Mucosa of stomach (tissue), 1 donor: ENCODE measurements around the gene IQCB1.
A peak's percentile ranks its signal among the peaks of the same experiment; 100 is the strongest.

Experiments
- H3K27me3 ChIP-seq: one replicate; pipeline ENCODE4 v1.7.0; 2013; ENCODE audit warnings: mild to moderate bottlenecking, low read length; ENCODE audit not compliant: control insufficient read depth, insufficient read depth
- H3K36me3 ChIP-seq: one replicate; pipeline ENCODE4 v1.7.0; 2013; ENCODE audit warnings: low read length; ENCODE audit not compliant: control insufficient read depth, insufficient read depth
- H3K4me1 ChIP-seq: one replicate; pipeline ENCODE4 v1.7.0; 2013; ENCODE audit warnings: mild to moderate bottlenecking, low read length; ENCODE audit not compliant: control insufficient read depth, insufficient read depth
- H3K4me3 ChIP-seq: one replicate; pipeline ENCODE4 v1.7.0; 2013; ENCODE audit warnings: low read length
- H3K9ac ChIP-seq: one replicate; pipeline ENCODE4 v1.7.0; 2013; ENCODE audit warnings: mild to moderate bottlenecking, low read length, moderate library complexity
- H3K9me3 ChIP-seq: one replicate; pipeline ENCODE4 v1.7.0; 2013; ENCODE audit warnings: mild to moderate bottlenecking, low read length, moderate library complexity; ENCODE audit not compliant: control insufficient read depth
- donor health status: Pancreatic carcinoma.

Gene IQCB1

DNA sequence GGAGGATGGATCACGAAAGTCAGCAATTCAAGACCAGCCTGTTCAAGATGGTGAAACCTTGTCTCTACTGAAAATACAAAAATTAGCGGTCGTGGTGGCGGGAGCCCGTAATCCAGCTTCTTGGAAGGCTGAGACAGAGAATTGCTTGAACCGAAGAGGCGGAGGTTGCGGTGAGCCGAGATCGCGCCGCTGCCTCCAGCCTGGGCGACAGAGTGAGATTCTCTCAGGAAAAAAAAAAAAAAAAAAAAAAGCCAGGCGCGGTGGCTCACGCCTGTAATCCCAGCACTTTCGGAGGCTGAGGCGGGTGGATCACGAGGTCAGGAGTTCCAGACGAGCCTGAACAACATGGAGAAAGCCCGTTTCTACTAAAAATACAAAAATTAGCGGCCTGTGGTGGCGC lies 5.1 kb upstream of the IQCB1 start:
- Histone ChIP-seq H3K4me3 (no peak overlapping the region), H3K9ac (no peak overlapping the region), H3K36me3 (no peaks in the 10 kb centered on the region), H3K27me3 (no peaks in the 10 kb centered on the region), H3K9me3 (no peaks in the 10 kb centered on the region), H3K4me1 (no peaks in the 10 kb centered on the region)

DNA sequence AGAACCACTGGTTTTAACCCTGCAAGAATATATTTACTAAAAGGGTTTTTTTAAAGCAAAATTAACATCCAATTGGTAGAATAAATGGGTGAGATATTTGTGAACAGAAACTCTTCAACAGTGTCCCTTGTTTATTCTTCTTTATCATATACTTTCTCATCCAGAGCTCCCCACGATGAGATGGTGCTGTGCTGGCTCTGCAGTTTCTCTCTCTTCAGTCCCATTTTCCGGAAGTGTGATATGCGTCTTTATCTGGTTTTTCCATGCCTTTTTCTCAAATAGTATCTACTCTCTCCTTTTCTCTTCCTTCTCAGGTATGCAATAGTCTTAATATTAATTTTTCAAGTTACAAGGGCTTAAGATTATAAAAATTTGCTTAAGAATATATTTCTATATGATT lies 1.6 kb upstream of the IQCB1 start:
- H3K27me3 ChIP-seq = no peaks in the 10 kb centered on the region
- no peak overlapping the region for H3K9ac ChIP-seq
- no peaks in the 10 kb centered on the region for H3K36me3 ChIP-seq
- H3K9me3 ChIP-seq = no peaks in the 10 kb centered on the region
- H3K4me1 ChIP-seq = no peaks in the 10 kb centered on the region
- no peak overlapping the region for H3K4me3 ChIP-seq

DNA sequence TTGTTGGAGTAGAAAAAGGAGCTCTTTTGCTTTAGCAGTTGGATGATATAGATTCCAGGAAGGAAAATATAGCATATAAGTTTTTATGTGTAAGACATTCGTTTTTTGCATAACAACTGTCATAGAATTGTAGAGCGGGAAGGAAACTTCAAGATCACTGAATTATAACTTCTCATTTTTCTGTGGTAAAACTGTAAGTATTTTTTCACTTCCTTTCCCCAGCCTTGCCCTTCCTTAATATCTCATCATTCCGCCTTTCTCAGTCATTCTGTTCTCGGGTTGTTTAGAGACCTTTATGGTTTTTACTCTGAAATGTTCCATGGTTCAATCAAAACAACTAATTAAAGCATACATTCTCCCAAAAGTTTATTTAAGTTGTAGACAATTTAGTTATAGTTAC lies 1.2 kb upstream of the IQCB1 start:
- Histone ChIP-seq H3K36me3 (no peaks in the 10 kb centered on the region), H3K9ac (no peak overlapping the region), H3K4me1 (no peaks in the 10 kb centered on the region), H3K27me3 (no peaks in the 10 kb centered on the region), H3K4me3 (no peak overlapping the region), H3K9me3 (no peaks in the 10 kb centered on the region)

DNA sequence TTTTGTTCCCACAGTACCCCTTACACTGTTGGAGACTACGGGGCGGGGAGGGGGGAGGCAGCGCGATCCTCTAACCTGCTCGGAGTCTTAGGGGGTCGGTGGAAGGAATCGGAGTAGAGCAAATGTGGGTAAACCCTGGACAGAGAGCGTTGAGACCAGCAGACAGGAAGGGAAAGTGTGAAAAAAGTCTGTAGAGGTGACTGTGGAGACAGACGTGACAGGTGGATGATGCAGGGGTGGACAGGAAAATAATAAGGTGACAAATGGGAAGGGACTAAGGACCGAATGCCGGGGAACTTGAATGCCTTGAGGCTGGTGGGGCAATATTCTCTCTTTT lies 573 bp upstream of the IQCB1 start:
- Histone ChIP-seq H3K9ac (peak overlapping the region; percentile 95), H3K9me3 (no peaks in the 10 kb centered on the region), H3K4me3 (peak overlapping the region; percentile 72), H3K4me1 (no peaks in the 10 kb centered on the region), H3K36me3 (no peaks in the 10 kb centered on the region), H3K27me3 (no peaks in the 10 kb centered on the region)

DNA sequence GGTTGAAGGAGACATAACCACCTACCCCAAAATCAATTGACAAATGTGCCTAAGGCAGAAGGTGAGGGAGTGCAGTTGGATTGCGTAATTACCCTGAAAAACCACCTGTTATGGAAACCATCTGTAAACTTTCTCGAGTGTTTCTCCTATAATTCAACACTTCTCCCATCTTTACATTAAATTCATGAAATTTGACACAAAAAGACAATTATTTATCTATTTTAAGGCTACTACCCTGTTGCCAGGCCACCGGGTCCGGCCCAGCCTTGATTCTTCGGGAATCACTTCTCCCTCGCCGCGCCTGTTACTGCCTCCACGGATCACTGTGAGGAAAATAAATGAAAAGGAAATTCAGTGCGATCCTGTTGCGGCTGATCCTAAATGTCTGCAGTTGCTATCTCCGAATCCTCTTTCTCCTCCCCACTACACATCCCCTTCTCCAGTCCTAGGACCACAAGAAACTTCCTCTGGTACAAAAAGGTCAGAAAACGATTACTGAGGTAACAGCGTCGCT lies 646 bp downstream of the IQCB1 start:
- Histone ChIP-seq H3K9ac (peak overlapping the region; percentile 95), H3K27me3 (no peaks in the 10 kb centered on the region)

DNA sequence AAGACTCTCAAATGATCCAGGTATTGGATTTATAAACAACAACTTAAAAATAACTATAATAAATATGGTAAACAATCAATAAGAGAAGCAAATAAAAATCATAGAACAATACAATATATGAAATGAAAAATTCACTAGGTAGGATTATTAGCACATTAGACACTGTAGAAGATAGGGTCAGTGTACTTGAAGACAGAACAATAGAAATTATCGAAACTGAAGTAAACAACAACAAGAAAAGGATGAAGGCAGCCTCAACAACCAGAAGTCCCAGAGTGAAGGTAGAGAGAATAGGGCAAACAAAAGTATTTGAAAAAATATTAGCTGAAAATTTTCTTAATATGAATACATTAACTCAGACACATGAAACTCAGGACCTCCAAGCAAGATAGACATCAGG lies 11.9 kb downstream of the IQCB1 start:
- H3K27me3 ChIP-seq = no peaks in the 10 kb centered on the region
- no peak overlapping the region for H3K4me3 ChIP-seq
- H3K36me3 ChIP-seq = no peaks in the 10 kb centered on the region
- no peaks in the 10 kb centered on the region for H3K4me1 ChIP-seq
- no peaks in the 10 kb centered on the region for H3K9me3 ChIP-seq
- H3K9ac ChIP-seq = no peak overlapping the region

More for the DNA sequence above, 646 bp downstream of the IQCB1 start:
- H3K36me3 ChIP-seq = no peaks in the 10 kb centered on the region
- no peaks in the 10 kb centered on the region for H3K9me3 ChIP-seq
- peak overlapping the region; percentile 93 for H3K4me3 ChIP-seq
- H3K4me1 ChIP-seq = no peaks in the 10 kb centered on the region

DNA sequence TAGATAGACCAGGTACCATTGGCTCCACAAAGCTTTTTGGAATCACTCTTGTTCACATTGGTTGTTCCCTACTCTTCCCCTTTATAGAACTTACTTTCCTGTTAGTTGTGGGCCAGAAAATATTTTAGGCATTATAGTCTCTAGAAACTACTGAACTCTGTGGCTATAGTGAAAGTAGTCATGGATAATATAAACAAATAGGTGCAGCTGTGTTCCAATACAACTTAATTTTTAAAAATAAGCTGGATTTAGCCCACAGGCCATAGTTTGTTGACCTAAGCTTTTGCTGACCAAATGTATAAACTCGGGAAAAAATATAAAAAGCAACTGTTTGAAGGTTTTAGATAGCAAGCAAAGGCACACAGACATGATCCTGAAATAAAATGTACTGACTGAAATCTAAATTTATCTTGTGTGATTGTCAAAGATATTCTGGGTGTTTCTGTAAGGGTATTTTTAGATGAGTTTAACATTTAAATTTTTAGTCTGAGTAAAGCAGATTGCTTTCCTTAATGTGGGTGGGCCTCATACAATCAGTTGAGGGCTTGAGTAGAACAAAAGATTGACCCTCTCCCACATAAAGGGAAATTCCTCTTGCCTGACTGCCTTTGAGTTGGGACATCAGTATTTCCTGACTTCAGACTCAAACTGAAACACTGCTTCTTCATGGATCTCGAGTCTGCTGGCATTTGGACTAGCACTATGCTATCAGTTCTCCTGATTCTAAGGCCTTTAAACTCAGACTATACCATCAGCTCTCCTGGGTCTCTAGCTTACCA lies 13.2 kb downstream of the IQCB1 start:
- Histone ChIP-seq H3K4me1 (no peaks in the 10 kb centered on the region), H3K27me3 (no peaks in the 10 kb centered on the region), H3K9me3 (no peaks in the 10 kb centered on the region), H3K4me3 (no peak overlapping the region), H3K36me3 (no peaks in the 10 kb centered on the region), H3K9ac (no peak overlapping the region)

DNA sequence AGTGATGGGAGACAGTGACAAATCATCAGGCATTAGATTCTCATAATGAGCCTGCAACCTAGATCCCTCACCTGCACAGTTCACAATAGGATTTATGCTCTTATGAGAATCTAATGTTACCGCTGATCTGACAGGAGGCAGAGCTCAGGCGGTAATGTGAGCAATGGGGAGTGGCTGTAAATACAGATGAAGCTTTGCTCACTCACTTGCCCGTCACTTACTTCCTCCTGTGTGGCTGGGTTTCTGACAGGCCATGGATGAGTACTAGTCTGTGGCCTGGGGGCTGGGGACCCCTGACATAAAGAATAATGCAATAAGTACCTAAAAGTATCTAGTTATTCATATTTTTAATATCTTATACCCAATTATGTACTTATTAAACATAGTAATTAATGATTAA lies 15.6 kb downstream of the IQCB1 start:
- Histone ChIP-seq H3K9ac (no peak overlapping the region), H3K9me3 (no peaks in the 10 kb centered on the region), H3K36me3 (no peaks in the 10 kb centered on the region), H3K27me3 (no peaks in the 10 kb centered on the region), H3K4me1 (no peaks in the 10 kb centered on the region), H3K4me3 (no peak overlapping the region)

DNA sequence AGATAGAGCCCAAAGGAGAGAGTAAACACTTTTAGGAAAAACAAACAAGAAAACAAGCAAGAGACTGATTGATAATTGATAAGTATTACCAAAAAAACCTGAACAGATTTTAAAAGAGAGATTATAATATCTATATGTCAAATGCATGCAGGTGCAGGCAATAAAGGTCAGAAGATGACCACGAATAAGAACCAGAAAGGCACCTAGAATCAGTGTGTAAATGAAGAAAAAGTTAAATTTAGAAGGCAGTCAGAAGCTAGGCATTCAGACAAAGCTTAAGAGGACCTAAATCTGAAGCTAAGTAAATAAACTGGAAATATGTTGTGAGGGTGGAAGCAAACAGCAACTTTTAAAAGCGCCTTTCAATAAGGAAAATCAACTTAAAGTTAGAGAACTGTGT lies 16.3 kb downstream of the IQCB1 start:
- Histone ChIP-seq H3K4me1 (no peaks in the 10 kb centered on the region), H3K27me3 (no peaks in the 10 kb centered on the region), H3K4me3 (no peak overlapping the region), H3K9ac (no peak overlapping the region), H3K36me3 (no peaks in the 10 kb centered on the region), H3K9me3 (no peaks in the 10 kb centered on the region)

DNA sequence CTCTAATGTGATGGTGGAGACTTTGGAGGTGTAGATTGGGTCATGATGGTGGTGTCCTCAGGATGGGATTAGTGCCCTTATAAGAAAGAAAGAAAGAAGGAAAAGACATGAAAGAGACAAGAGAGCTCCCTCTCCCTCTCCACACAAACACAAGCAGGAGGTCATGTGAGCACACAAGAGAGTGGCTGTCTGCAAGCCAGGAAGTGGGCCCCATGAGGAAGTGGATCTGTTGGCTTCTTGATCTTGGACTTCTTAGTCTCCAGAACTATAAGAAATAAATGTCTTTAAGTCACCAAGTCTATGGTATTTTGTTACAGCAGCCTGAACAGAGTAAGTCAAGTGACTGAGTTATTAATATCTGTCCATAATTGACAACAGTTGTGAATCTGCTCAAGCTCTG lies 17.1 kb downstream of the IQCB1 start:
- H3K9me3 ChIP-seq = no peaks in the 10 kb centered on the region
- H3K36me3 ChIP-seq = no peaks in the 10 kb centered on the region
- H3K4me1 ChIP-seq = no peaks in the 10 kb centered on the region
- no peak overlapping the region for H3K9ac ChIP-seq
- H3K27me3 ChIP-seq = no peaks in the 10 kb centered on the region
- no peak overlapping the region for H3K4me3 ChIP-seq

DNA sequence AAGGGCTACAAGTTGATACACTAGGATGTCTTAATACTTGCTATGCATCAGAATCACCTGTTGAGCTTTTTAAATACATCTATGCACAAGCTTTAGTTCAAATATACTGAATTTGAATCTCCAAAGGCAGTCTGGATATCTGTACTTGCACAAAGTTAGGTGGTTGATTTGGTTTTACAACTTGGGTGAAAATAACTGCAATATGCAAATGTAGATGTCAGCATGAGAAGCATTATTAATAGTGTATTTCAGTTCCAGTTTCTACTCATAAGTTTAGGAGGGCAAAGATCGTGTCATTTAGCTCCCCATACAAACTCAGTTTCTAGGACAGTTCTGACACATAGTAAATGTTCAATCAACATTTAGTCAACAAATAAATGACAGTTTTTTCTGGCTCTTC lies 25.6 kb downstream of the IQCB1 start:
- Histone ChIP-seq H3K9ac (no peak overlapping the region), H3K4me1 (no peaks in the 10 kb centered on the region), H3K9me3 (no peaks in the 10 kb centered on the region), H3K36me3 (peaks cover 8% of the 10 kb centered on the region), H3K4me3 (no peak overlapping the region), H3K27me3 (no peaks in the 10 kb centered on the region)

DNA sequence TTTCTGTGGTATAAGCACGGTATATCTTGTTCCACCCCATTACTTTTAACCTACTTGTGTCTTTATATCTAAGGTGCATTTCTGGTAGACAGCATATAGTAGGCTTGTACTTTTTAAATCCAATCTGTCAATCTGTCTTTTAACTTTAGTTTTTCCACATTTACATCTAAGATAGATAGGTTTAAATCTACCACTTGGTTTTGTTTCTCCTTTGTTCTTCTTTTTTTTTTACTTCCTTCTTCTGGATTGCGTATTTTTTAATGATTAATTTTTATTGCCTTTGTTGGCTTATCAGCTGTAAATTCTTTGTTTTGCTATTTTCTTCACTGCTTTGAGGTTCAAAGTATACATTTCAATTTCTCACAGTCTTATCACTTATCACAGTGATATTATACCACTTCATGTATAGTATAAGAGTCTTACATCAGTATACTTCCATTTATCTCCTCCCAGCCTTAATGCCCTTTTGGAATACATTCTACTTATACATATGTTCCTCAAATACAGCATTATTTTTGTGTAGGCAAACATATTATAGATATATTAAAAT lies 31.0 kb downstream of the IQCB1 start:
- no peaks in the 10 kb centered on the region for H3K4me1 ChIP-seq
- no peak overlapping the region for H3K4me3 ChIP-seq
- H3K27me3 ChIP-seq = no peaks in the 10 kb centered on the region
- no peaks in the 10 kb centered on the region for H3K9me3 ChIP-seq
- H3K9ac ChIP-seq = no peak overlapping the region
- H3K36me3 ChIP-seq = peaks cover 3% of the 10 kb centered on the region
